Measurements from ENCODE around the gene VIPR2. TPM values are rescaled to one million over a fixed set of nuclear protein-coding genes. Genes with fewer than 3 reads are reported as not detected.

Gene VIPR2
- polyA plus RNA-seq, 1 donor from 2014 or later: 0.51 TPM

- H4K20me1 ChIP-seq (ENCODE audit: insufficient read depth): no peaks in the 10 kb centered on the region
- no peaks in the 10 kb centered on the region for H3K9me2 ChIP-seq (ENCODE audit: insufficient read depth, low read length)
- no peaks in the 10 kb centered on the region for H3F3A ChIP-seq (ENCODE audit: insufficient read depth, low read length, poor library complexity, severe bottlenecking)
These were observed 106.6 kb downstream of the VIPR2 start for GRCh38 chr7:159038066-159038465.

GRCh38 chr7:159036916-159037605 lies 107.6 kb downstream of the VIPR2 start:
- Histone ChIP-seq H3K27me3 (ENCODE audit: insufficient read depth, low read depth, low read length) (no peaks in the 10 kb centered on the region), H3K79me2 (replicated peaks; ENCODE audit: insufficient read depth, low read length) (no peaks in the 10 kb centered on the region), H3K9ac (ENCODE audit: low read length) (no peak overlapping the region), H3K4me3 (ENCODE audit: low read length) (no peak overlapping the region), H3K9me2 (ENCODE audit: insufficient read depth, low read length) (no peaks in the 10 kb centered on the region), H3K27ac (ENCODE audit: low read length) (no peak overlapping the region), H4K20me1 (ENCODE audit: insufficient read depth) (no peaks in the 10 kb centered on the region), H2AFZ (ENCODE audit: low read depth, low read length) (no peak overlapping the region), H3K9me3 (ENCODE audit: low read length) (no peaks in the 10 kb centered on the region), H3K36me3 (ENCODE audit: insufficient read depth, low read length) (no peaks in the 10 kb centered on the region), H3K4me2 (ENCODE audit: low read length) (no peak overlapping the region), H3F3A (ENCODE audit: insufficient read depth, low read length, poor library complexity, severe bottlenecking) (no peaks in the 10 kb centered on the region)
- TF ChIP-seq MXI1 (conservative IDR thresholded peaks at IDR 0.05; ENCODE audit: poor library complexity, severe bottlenecking) (no peak), SMC3 (conservative IDR thresholded peaks at IDR 0.05; ENCODE audit: poor library complexity) (no peak), RAD21 (conservative IDR thresholded peaks at IDR 0.05) (no peak), TAF1 (IDR thresholded peaks at IDR 0.05; ENCODE audit: low read depth) (no peak), EZH2 (IDR thresholded peaks at IDR 0.05; ENCODE audit: borderline replicate concordance, insufficient read depth, low read length, poor library complexity, severe bottlenecking) (no peak), EP300 (conservative IDR thresholded peaks at IDR 0.05; ENCODE audit: poor library complexity, severe bottlenecking) (no peak), POLR2AphosphoS5 (IDR thresholded peaks at IDR 0.05) (no peak), CTCF (IDR thresholded peaks at IDR 0.05; ENCODE audit: poor library complexity, severe bottlenecking) (no peak), REST (IDR thresholded peaks at IDR 0.05; ENCODE audit: borderline replicate concordance) (no peak)

More at GRCh38 chr7:159038066-159038465, 106.6 kb downstream of the VIPR2 start:
- H3K27ac ChIP-seq (ENCODE audit: low read length): no peak overlapping the region
- H3K4me2 ChIP-seq (ENCODE audit: low read length): no peak overlapping the region
- H3K9ac ChIP-seq (ENCODE audit: low read length): no peak overlapping the region
- no peaks in the 10 kb centered on the region for H3K79me2 ChIP-seq (replicated peaks; ENCODE audit: insufficient read depth, low read length)
- H3K4me3 ChIP-seq (ENCODE audit: low read length): no peak overlapping the region
- no peak for TF ChIP-seq EZH2 (IDR thresholded peaks at IDR 0.05; ENCODE audit: borderline replicate concordance, insufficient read depth, low read length, poor library complexity, severe bottlenecking)
- no peaks in the 10 kb centered on the region for H3K36me3 ChIP-seq (ENCODE audit: insufficient read depth, low read length)
- H3K9me3 ChIP-seq (ENCODE audit: low read length): no peaks in the 10 kb centered on the region
- no peaks in the 10 kb centered on the region for H3K27me3 ChIP-seq (ENCODE audit: insufficient read depth, low read depth, low read length)
- no peak overlapping the region for H2AFZ ChIP-seq (ENCODE audit: low read depth, low read length)

Data from neural cell (in vitro differentiated cells).